ENCODE data around the gene POMT1.
A peak's percentile ranks its signal among the peaks of the same experiment; 100 is the strongest.

Gene POMT1

DNA sequence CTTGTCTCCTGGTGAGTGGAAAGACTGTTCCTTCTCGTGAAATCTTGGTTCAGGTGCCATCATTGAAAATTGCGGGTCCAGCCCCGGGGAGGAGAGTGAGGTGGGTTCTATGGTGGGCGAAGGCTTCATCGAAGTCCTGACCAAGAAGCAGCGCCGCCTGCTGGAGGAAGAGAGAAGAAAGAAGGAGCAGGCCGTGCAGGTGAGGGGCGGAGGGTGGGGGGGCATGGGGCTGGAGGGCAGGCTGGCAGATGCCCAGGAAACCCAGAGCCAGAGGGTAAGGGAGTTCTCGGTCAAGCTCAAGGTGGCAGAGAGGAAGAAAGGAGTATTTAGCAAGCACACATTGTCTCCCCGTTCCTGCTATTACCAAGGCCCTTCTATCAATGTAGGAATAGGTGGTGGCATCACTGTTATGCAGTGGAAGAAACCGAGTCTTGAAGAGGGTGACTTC, 24.3 kb upstream of the POMT1 start:
- TF ChIP-seq, protein P1, sequence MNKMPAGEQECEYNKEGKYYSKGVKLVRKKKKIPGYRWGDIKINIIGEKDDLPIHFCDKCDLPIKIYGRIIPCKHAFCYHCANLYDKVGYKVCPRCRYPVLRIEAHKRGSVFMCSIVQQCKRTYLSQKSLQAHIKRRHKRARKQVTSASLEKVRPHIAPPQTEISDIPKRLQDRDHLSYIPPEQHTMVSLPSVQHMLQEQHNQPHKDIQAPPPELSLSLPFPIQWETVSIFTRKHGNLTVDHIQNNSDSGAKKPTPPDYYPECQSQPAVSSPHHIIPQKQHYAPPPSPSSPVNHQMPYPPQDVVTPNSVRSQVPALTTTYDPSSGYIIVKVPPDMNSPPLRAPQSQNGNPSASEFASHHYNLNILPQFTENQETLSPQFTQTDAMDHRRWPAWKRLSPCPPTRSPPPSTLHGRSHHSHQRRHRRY (tag by site-specific recombination; IDR thresholded peaks at IDR 0.05): no peak
- TF ChIP-seq, protein P2, sequence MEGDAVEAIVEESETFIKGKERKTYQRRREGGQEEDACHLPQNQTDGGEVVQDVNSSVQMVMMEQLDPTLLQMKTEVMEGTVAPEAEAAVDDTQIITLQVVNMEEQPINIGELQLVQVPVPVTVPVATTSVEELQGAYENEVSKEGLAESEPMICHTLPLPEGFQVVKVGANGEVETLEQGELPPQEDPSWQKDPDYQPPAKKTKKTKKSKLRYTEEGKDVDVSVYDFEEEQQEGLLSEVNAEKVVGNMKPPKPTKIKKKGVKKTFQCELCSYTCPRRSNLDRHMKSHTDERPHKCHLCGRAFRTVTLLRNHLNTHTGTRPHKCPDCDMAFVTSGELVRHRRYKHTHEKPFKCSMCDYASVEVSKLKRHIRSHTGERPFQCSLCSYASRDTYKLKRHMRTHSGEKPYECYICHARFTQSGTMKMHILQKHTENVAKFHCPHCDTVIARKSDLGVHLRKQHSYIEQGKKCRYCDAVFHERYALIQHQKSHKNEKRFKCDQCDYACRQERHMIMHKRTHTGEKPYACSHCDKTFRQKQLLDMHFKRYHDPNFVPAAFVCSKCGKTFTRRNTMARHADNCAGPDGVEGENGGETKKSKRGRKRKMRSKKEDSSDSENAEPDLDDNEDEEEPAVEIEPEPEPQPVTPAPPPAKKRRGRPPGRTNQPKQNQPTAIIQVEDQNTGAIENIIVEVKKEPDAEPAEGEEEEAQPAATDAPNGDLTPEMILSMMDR (tag by site-specific recombination; IDR thresholded peaks at IDR 0.05): 0 out of 2 replicates have a peak, but pooled peaks have one; percentile 16
- Histone ChIP-seq H3K27ac (ENCODE audit: extremely low read depth, low read depth, low read length) (no peak overlapping the region), H3K4me1 (ENCODE audit: control insufficient read depth, insufficient read depth, low read length) (no peaks in the 10 kb centered on the region), H3K4me3 (ENCODE audit: low read depth, low read length) (no peak overlapping the region), H3K36me3 (ENCODE audit: control insufficient read depth in 2 of 2, insufficient read depth in 1 of 2, low read length in 2 of 2) (peaks cover 26 to 98% of the 10 kb centered on the region in 2 experiments), H3K9me3 (ENCODE audit: control insufficient read depth, insufficient read depth, low read depth, low read length) (no peaks in the 10 kb centered on the region)
- CTCF ChIA-PET: interaction anchor here (0.7 to 4.5 kb wide), 22 partner anchors 9 to 1669 kb away, joined by 3 to 26 read pairs (median 5); partner anchors contain the start of gene POMT1
- POLR2A ChIA-PET: no interaction called here

GRCh38 chr9:131478911-131479310, 23.8 kb upstream of the POMT1 start:
- no peak overlapping the region for H3K4me3 ChIP-seq (ENCODE audit: low read depth, low read length)
- H3K27ac ChIP-seq (ENCODE audit: extremely low read depth, low read depth, low read length): no peak overlapping the region
- TF ChIP-seq ZNF211 (tag by site-specific recombination; IDR thresholded peaks at IDR 0.05; ENCODE audit: low read depth) (no peak), ZNF677 (tag by site-specific recombination; IDR thresholded peaks at IDR 0.05) (no peak), ZNF473 (tag by site-specific recombination; IDR thresholded peaks at IDR 0.05) (no peak), ZSCAN23 (tag by site-specific recombination; IDR thresholded peaks at IDR 0.05) (no peak), ZNF747 (tag by site-specific recombination; IDR thresholded peaks at IDR 0.05) (no peak), ZXDB (tag by site-specific recombination; IDR thresholded peaks at IDR 0.05) (no peak), ZNF2 (tag by site-specific recombination; IDR thresholded peaks at IDR 0.05) (no peak), ZNF433 (tag by site-specific recombination; IDR thresholded peaks at IDR 0.05; ENCODE audit: low read depth) (no peak)
- TF ChIP-seq, protein P3, sequence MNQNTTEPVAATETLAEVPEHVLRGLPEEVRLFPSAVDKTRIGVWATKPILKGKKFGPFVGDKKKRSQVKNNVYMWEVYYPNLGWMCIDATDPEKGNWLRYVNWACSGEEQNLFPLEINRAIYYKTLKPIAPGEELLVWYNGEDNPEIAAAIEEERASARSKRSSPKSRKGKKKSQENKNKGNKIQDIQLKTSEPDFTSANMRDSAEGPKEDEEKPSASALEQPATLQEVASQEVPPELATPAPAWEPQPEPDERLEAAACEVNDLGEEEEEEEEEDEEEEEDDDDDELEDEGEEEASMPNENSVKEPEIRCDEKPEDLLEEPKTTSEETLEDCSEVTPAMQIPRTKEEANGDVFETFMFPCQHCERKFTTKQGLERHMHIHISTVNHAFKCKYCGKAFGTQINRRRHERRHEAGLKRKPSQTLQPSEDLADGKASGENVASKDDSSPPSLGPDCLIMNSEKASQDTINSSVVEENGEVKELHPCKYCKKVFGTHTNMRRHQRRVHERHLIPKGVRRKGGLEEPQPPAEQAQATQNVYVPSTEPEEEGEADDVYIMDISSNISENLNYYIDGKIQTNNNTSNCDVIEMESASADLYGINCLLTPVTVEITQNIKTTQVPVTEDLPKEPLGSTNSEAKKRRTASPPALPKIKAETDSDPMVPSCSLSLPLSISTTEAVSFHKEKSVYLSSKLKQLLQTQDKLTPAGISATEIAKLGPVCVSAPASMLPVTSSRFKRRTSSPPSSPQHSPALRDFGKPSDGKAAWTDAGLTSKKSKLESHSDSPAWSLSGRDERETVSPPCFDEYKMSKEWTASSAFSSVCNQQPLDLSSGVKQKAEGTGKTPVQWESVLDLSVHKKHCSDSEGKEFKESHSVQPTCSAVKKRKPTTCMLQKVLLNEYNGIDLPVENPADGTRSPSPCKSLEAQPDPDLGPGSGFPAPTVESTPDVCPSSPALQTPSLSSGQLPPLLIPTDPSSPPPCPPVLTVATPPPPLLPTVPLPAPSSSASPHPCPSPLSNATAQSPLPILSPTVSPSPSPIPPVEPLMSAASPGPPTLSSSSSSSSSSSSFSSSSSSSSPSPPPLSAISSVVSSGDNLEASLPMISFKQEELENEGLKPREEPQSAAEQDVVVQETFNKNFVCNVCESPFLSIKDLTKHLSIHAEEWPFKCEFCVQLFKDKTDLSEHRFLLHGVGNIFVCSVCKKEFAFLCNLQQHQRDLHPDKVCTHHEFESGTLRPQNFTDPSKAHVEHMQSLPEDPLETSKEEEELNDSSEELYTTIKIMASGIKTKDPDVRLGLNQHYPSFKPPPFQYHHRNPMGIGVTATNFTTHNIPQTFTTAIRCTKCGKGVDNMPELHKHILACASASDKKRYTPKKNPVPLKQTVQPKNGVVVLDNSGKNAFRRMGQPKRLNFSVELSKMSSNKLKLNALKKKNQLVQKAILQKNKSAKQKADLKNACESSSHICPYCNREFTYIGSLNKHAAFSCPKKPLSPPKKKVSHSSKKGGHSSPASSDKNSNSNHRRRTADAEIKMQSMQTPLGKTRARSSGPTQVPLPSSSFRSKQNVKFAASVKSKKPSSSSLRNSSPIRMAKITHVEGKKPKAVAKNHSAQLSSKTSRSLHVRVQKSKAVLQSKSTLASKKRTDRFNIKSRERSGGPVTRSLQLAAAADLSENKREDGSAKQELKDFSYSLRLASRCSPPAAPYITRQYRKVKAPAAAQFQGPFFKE (tag by site-specific recombination; IDR thresholded peaks at IDR 0.05; ENCODE audit: borderline replicate concordance): no peak
- TF ChIP-seq, protein P4, sequence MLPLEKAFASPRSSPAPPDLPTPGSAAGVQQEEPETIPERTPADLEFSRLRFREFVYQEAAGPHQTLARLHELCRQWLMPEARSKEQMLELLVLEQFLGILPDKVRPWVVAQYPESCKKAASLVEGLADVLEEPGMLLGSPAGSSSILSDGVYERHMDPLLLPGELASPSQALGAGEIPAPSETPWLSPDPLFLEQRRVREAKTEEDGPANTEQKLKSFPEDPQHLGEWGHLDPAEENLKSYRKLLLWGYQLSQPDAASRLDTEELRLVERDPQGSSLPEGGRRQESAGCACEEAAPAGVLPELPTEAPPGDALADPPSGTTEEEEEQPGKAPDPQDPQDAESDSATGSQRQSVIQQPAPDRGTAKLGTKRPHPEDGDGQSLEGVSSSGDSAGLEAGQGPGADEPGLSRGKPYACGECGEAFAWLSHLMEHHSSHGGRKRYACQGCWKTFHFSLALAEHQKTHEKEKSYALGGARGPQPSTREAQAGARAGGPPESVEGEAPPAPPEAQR (tag by site-specific recombination; IDR thresholded peaks at IDR 0.05): no peak
- H3K36me3 ChIP-seq (ENCODE audit: control insufficient read depth in 2 of 2, insufficient read depth in 1 of 2, low read length in 2 of 2): peaks cover 24 to 98% of the 10 kb centered on the region in 2 experiments
- POLR2A ChIA-PET: interaction anchor here (1.1 kb wide), 1 partner anchor 106 kb away, joined by 4 read pairs; no protein-coding TSS in a partner anchor
- H3K9me3 ChIP-seq (ENCODE audit: control insufficient read depth, insufficient read depth, low read depth, low read length): no peaks in the 10 kb centered on the region
- CTCF ChIA-PET: interaction anchor here (0.9 to 4.5 kb wide), 10 partner anchors 9 to 161 kb away, joined by 3 to 26 read pairs (median 7); no protein-coding TSS in a partner anchor
- H3K4me1 ChIP-seq (ENCODE audit: control insufficient read depth, insufficient read depth, low read length): no peaks in the 10 kb centered on the region
